Prostate gland (tissue), 2 donors: ENCODE results near the gene COL4A1. TPM values are rescaled to one million over a fixed set of nuclear protein-coding genes. Genes with fewer than 3 reads are reported as not detected.

Experiments used
- DNase-seq: peaks from one replicate; pipeline ENCODE4 v3.0.0-alpha.2; 2019; ENCODE audit warnings: low spot score
- H3K27ac ChIP-seq, 2 donors: fragments of 200-600 bp; sonication (generic); 2 replicates each; pipeline ENCODE4 v1.5.1; 2017 to 2019
- H3K27me3 ChIP-seq: fragments of 200-600 bp; sonication (generic); replicated peaks from 2 replicates; pipeline ENCODE4 v1.5.1; 2019; ENCODE audit not compliant: insufficient read depth
- H3K36me3 ChIP-seq, 2 donors: fragments of 200-600 bp; sonication (generic); 1 replicate in 1 of 2; 2 replicates in 1 of 2; pipeline versions ENCODE4 v1.5.1 to v1.8.1; 2017 to 2019
- H3K4me1 ChIP-seq: fragments of 200-600 bp; sonication (generic); replicated peaks from 2 replicates; pipeline ENCODE4 v1.5.1; 2019
- H3K4me3 ChIP-seq, 2 donors: fragments of 200-600 bp; sonication (generic); 2 replicates each; pipeline ENCODE4 v1.5.1; 2017 to 2019
- H3K9me3 ChIP-seq: fragments of 200-600 bp; sonication (generic); 2 replicates; pipeline ENCODE4 v1.5.1; 2017
- CTCF ChIP-seq, 4 experiments: fragments of 200-600 bp in 2 of 4; fragments of 450-650 bp in 2 of 4; sonication (generic) in 2 of 4; IDR thresholded peaks; 1 replicate in 3 of 4; 2 replicates in 1 of 4; pipeline ENCODE4 v1.5.1; 2016 to 2019; ENCODE audit warnings: antibody characterized with exemption in 4 of 4, mild to moderate bottlenecking in 2 of 4, moderate library complexity in 2 of 4
- POLR2A ChIP-seq: fragments of 450-650 bp; IDR thresholded peaks from one replicate; pipeline ENCODE4 v1.6.1; 2016; ENCODE audit warnings: antibody characterized with exemption, mild to moderate bottlenecking
- POLR2AphosphoS5 ChIP-seq: sonication (generic); formaldehyde crosslinking; IDR thresholded peaks from one replicate; pipeline ENCODE4 v1.6.1; 2017; ENCODE audit warnings: antibody characterized with exemption
- WGBS: methylation state at CpG from one replicate; pipeline ENCODE4 v1.1.5; 2018; 5-methylcytosine and 5-hydroxymethylcytosine counted together
- intact Hi-C: fragments of 100-400 bp; cut with DNase I; formaldehyde crosslinking; loops from one replicate; pipeline ENCODE4 v1.14.2; 2022
- total RNA-seq, 2 donors: library from RNA; depleted of rRNA; stranded (reverse); fragments of >200 nt; gene quantifications; one replicate each; pipeline ENCODE4 v1.1.0, GENCODE V29; 2016

COL4A1 gene
- total RNA-seq, 2 donors from 2014 or later, result 37.3 to 132 TPM

GRCh38 chr13:110327051-110327721 lies 20.2 kb upstream of the COL4A1 start:
- no peak overlapping the region for H3K4me3 ChIP-seq
- no peaks in the 10 kb centered on the region for H3K4me1 ChIP-seq
- H3K27ac ChIP-seq, result peak overlapping the region; percentile 16 to 47
- intact Hi-C loops, result no loop called here
- no peaks in the 10 kb centered on the region for H3K9me3 ChIP-seq
- TF ChIP-seq POLR2AphosphoS5 (no peak), POLR2A (no peak)
- no peaks in the 10 kb centered on the region for H3K27me3 ChIP-seq
- no peaks in the 10 kb centered on the region for H3K36me3 ChIP-seq
- DNase-seq, result no peak
- WGBS, result 54% methylated on average over 7 of the region's 7 CpGs

DNA sequence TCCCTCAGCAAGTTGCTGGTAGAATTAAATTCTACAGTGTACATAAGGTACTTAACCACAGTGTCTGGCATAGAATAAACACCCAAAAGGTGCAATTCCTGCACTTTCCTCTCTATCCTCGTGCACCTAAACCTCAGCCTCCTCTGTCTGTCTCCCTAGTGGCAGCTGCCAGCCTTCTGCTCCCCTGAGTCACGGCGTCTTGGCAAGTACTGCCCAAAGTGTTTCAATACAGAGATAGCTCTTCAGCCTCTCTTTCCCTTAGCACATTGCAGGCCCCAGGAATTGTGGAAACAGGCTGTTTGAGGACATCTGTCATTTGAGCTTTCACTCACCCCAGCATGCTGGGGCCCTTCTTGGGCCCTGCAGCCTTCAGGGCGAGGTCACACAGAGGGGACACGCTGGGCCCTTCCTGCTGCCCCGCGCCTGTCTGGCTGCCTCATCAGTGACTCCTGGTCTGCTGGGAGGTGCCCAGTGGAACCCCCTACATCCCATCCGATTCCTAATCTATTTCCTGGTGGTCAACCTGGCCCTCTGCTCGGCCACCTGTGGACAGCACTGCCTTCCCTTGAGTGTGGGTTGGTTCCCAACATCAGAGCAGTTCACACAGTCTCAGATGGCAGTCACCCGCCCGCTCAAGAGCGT lies 19.4 kb upstream of the COL4A1 start:
- TF ChIP-seq CTCF (IDR thresholded peaks at IDR 0.05) (no peak), POLR2AphosphoS5 (no peak), POLR2A (no peak)
- WGBS, result 88% methylated on average over 12 of the region's 12 CpGs
- Histone ChIP-seq H3K4me1 (no peaks in the 10 kb centered on the region), H3K9me3 (no peaks in the 10 kb centered on the region), H3K4me3 (no peak overlapping the region), H3K27ac (peak overlapping the region in 1 of 2 donors; percentile 16), H3K36me3 (no peaks in the 10 kb centered on the region), H3K27me3 (no peaks in the 10 kb centered on the region)
- DNase-seq, result no peak
- intact Hi-C loops, result no loop called here

DNA sequence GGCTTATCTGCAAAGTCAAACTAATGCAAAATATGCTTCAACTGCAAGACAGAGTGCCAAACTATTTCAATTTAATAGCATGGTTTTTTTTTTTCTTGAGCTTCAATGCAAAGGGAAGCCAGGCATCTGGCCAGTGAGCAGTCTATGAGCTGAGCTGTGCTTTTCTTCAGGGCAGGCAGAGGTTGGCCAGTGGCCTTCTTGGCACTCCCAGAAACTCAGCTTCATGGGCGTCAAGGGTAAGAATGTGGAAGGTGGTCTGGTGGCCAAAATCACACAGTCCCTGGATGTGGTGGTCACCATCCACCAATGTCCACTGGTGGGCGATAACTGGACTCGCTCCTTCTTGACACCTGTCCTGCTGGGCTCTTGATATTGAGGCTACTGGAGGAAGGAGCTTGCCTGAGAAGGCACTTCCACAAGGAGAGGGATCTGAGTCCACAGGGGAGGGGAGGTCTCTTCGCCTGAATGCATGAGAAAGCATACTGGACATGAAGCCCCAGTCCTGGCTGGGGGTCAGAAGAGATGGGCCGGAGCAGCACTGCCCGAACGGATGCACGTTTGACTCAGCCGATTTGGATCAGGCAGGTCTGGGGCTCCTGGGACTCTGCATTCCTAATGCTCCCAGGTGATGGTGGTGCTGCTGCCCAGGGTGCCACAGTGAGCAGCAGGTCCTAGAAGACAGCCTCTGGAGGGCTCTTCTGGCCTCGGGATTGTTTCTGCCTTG lies 17.2 kb upstream of the COL4A1 start:
- Histone ChIP-seq H3K36me3 (no peaks in the 10 kb centered on the region), H3K27ac (no peak overlapping the region), H3K4me1 (no peaks in the 10 kb centered on the region), H3K9me3 (no peaks in the 10 kb centered on the region), H3K4me3 (no peak overlapping the region), H3K27me3 (no peaks in the 10 kb centered on the region)
- WGBS, result 76% methylated on average over 10 of the region's 10 CpGs
- TF ChIP-seq POLR2AphosphoS5 (no peak), CTCF (IDR thresholded peaks at IDR 0.05) (no peak), POLR2A (no peak)
- intact Hi-C loops, result no loop called here
- no peak for DNase-seq

DNA sequence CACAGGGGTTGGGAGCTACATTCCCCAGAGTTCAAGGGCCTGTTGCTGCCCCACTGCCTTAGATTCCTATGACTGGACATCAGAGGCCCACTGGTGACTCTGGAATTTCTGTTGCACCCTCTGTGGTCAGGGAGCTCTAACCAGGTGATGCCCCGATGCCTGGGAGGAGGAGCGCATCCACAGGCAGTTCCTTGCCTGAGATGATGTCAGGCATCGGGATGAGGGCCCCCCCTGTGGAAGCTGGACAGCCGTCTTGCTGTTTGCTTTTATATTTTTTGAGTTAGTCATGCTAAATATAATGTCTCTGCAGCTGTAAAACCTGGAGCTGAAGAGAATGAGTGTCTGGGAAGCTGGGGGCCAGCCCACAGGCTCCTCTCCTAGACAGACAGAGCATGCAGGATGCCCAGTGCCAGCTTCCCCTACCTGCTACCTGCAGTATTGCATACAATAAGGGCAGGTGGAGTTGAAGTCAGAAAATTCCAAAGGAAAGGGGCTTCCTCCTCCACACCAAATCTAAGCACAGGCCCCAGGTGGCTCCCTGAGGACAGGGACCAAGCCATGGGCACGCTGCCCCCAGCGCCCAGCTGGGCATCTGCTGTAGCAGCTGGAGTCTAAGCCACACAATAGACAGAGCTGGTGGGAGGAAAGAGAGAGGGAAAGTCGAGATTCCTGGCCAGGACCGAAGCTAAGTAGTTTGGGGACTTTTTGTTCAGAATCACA lies 16.4 kb upstream of the COL4A1 start:
- H3K4me1 ChIP-seq, result no peaks in the 10 kb centered on the region
- H3K27ac ChIP-seq, result no peak overlapping the region
- DNase-seq, result no peak
- H3K9me3 ChIP-seq, result no peaks in the 10 kb centered on the region
- intact Hi-C loops, result no loop called here
- no peak overlapping the region for H3K4me3 ChIP-seq
- 60% methylated on average over 8 of the region's 8 CpGs for WGBS
- TF ChIP-seq POLR2AphosphoS5 (no peak), POLR2A (no peak), CTCF (IDR thresholded peaks at IDR 0.05) (no peak)
- H3K36me3 ChIP-seq, result no peaks in the 10 kb centered on the region
- H3K27me3 ChIP-seq, result no peaks in the 10 kb centered on the region

- no peaks in the 10 kb centered on the region for H3K4me1 ChIP-seq
- TF ChIP-seq CTCF (IDR thresholded peaks at IDR 0.05) (no peak), POLR2A (no peak), POLR2AphosphoS5 (no peak)
Observed at GRCh38 chr13:110322828-110323171, 15.8 kb upstream of the COL4A1 start.

More at GRCh38 chr13:110322828-110323171, 15.8 kb upstream of the COL4A1 start:
- Histone ChIP-seq H3K36me3 (no peaks in the 10 kb centered on the region), H3K9me3 (no peaks in the 10 kb centered on the region), H3K27ac (no peak overlapping the region), H3K4me3 (no peak overlapping the region), H3K27me3 (no peaks in the 10 kb centered on the region)
- DNase-seq, result no peak
- intact Hi-C loops, result no loop called here
- whole genome bisulfite sequencing, result 92% methylated on average over 7 of the region's 7 CpGs
